HepG2 (cell line): ENCODE results near the gene RNGTT. TPM values are rescaled to one million over a fixed set of nuclear protein-coding genes. Genes with fewer than 3 reads are reported as not detected.
A peak's percentile ranks its signal among the peaks of the same experiment; 100 is the strongest.

ENCODE experiments used
- GFI1 ChIP-seq: sonication (generic); formaldehyde crosslinking; IDR thresholded peaks from 2 replicates; pipeline ENCODE4 v1.5.0; 2020; ENCODE audit warnings: missing genetic modification reagents, mild to moderate bottlenecking, borderline replicate concordance
- GMEB2 ChIP-seq: IDR thresholded peaks from 2 replicates; pipeline ENCODE4 v1.6.1; 2016; ENCODE audit warnings: missing biosample characterization, missing genetic modification reagents, low read depth
- HOXA3 ChIP-seq: sonication (generic); formaldehyde crosslinking; IDR thresholded peaks from 2 replicates; pipeline ENCODE4 v1.5.0; 2020; ENCODE audit warnings: missing genetic modification reagents
- HOXD1 ChIP-seq: sonication (generic); formaldehyde crosslinking; IDR thresholded peaks from 2 replicates; pipeline ENCODE4 v1.5.0; 2020; ENCODE audit warnings: missing genetic modification reagents
- MEF2D ChIP-seq: sonication (generic); formaldehyde crosslinking; IDR thresholded peaks from 2 replicates; pipeline ENCODE4 v1.5.1; 2020; ENCODE audit warnings: mild to moderate bottlenecking, missing genetic modification reagents
- MYC ChIP-seq: sonication (generic); formaldehyde crosslinking; IDR thresholded peaks from 2 replicates; pipeline ENCODE4 v1.9.0; 2021; ENCODE audit warnings: missing genetic modification reagents, borderline replicate concordance
- ZBTB42 ChIP-seq: sonication (generic); formaldehyde crosslinking; IDR thresholded peaks from 2 replicates; pipeline ENCODE4 v1.5.0; 2020; ENCODE audit warnings: mild to moderate bottlenecking, missing genetic modification reagents
- ZNF142 ChIP-seq: sonication (generic); formaldehyde crosslinking; IDR thresholded peaks from 2 replicates; pipeline ENCODE4 v1.4.0; 2020; ENCODE audit warnings: missing genetic modification reagents
- ZNF333 ChIP-seq: sonication (generic); formaldehyde crosslinking; IDR thresholded peaks from 2 replicates; pipeline ENCODE4 v1.4.0; 2020; ENCODE audit warnings: mild to moderate bottlenecking, missing genetic modification reagents, borderline replicate concordance
- ZNF768 ChIP-seq: sonication (generic); formaldehyde crosslinking; IDR thresholded peaks from 2 replicates; pipeline ENCODE4 v1.4.0; 2020; ENCODE audit warnings: missing genetic modification reagents
- ZNF777 ChIP-seq: sonication (generic); formaldehyde crosslinking; IDR thresholded peaks from 2 replicates; pipeline ENCODE4 v1.4.0; 2020; ENCODE audit warnings: missing genetic modification reagents
- polyA plus RNA-seq, 8 experiments: library from polyadenylated mRNA; depleted of rRNA in 3 of 8; stranded (reverse) in 7 of 8; unstranded in 1 of 8; fragments of >200 nt; fragmentation: Illumina TruSeq in 4 of 8; extraction: Trizol in 4 of 8; gene quantifications; 2 replicates each; pipeline versions ENCODE4 v1.2.1 to v1.2.3, GENCODE V29; 2011 to 2016; ENCODE audit warnings: low read depth in 4 of 8, missing spikeins in 1 of 8, mixed read lengths in 1 of 8; ENCODE audit not compliant: insufficient read depth in 1 of 8
- total RNA-seq, 5 experiments: library from RNA; depleted of rRNA; stranded (reverse); fragments of >200 nt; fragmentation: Illumina TruSeq; extraction: Trizol; gene quantifications; 2 replicates each; pipeline ENCODE4 v1.2.3, GENCODE V29; 2016; ENCODE audit warnings: low read depth in 1 of 5
- TF ChIP-seq, protein P1 (sequence below): sonication (generic); formaldehyde crosslinking; IDR thresholded peaks from 2 replicates; pipeline ENCODE4 v1.4.0; 2020; ENCODE audit warnings: missing genetic modification reagents
- TF ChIP-seq, protein P2 (sequence below): sonication (generic); formaldehyde crosslinking; IDR thresholded peaks from 2 replicates; pipeline ENCODE4 v1.5.0; 2020; ENCODE audit warnings: mild to moderate bottlenecking, missing genetic modification reagents, moderate library complexity
- TF ChIP-seq, protein P3 (sequence below): sonication (generic); formaldehyde crosslinking; IDR thresholded peaks from 2 replicates; pipeline ENCODE4 v1.4.0; 2020; ENCODE audit warnings: missing genetic modification reagents, borderline replicate concordance

RNGTT gene
- total and polyA plus RNA-seq, 2 of the 13 experiments (the other 11 are each of a cell fraction or from before 2014, with no cell fraction given) = 6.0 to 22.6 TPM

DNA sequence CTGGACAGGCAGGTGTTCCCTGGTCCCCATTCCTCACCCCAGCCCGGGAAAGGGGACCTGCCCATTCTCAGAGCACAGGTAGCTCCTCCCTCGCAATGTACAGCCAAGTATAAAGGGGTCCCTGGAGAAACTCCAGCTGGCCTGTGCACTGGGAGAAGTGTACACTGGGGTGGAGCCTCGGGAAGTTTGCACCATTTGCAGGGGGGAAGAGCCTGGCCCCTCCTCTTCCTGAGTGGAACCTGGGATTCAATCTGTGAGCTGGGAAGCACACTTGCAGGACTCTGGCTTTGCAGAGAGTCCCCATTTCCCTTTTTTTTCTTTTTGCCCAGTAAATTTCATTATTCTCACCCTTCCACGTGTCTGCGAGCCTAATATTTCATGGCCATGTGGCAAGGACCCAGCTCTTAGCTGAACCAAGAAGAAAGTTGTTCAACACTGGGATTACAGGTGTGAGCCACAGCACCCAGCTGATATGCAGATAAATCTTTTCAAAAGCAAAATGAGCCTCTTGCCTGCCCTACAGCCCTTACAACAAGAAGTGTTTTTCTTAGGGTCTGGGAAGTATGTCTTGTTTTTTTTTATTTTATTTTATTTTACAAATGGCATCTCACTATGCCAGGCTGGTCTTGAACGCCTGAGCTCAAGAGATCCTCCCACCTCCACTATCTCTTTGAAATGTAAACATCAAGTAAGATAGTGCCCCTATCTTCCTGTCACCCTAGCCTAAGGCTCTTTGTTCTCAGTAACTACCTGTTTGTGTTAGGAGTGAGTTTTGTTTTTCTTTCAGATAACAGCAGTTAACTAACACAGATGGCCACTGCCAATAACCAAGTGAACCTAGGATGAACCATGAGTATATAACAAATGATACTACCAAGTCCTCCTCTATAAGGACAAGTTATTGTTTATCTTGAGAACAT is 9.3 kb upstream of the RNGTT start (continued):
- TF ChIP-seq ZNF142 (CRISPR knock-in tag) (no peak), ZNF333 (CRISPR knock-in tag) (no peak), MYC (no peak), ZBTB42 (CRISPR knock-in tag) (no peak), ZNF777 (CRISPR knock-in tag) (no peak), GFI1 (no peak), HOXA3 (CRISPR knock-in tag) (no peak), ZNF768 (CRISPR knock-in tag) (no peak), GMEB2 (CRISPR knock-in tag) (no peak), HOXD1 (peak; percentile 69; the same call in 1 of the 2 replicates), MEF2D (no peak)
- TF ChIP-seq, protein P1, sequence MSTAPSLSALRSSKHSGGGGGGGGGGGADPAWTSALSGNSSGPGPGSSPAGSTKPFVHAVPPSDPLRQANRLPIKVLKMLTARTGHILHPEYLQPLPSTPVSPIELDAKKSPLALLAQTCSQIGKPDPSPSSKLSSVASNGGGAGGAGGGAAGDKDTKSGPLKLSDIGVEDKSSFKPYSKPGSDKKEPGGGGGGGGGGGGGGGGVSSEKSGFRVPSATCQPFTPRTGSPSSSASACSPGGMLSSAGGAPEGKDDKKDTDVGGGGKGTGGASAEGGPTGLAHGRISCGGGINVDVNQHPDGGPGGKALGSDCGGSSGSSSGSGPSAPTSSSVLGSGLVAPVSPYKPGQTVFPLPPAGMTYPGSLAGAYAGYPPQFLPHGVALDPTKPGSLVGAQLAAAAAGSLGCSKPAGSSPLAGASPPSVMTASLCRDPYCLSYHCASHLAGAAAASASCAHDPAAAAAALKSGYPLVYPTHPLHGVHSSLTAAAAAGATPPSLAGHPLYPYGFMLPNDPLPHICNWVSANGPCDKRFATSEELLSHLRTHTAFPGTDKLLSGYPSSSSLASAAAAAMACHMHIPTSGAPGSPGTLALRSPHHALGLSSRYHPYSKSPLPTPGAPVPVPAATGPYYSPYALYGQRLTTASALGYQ = peak; percentile 94
- TF ChIP-seq, protein P2, sequence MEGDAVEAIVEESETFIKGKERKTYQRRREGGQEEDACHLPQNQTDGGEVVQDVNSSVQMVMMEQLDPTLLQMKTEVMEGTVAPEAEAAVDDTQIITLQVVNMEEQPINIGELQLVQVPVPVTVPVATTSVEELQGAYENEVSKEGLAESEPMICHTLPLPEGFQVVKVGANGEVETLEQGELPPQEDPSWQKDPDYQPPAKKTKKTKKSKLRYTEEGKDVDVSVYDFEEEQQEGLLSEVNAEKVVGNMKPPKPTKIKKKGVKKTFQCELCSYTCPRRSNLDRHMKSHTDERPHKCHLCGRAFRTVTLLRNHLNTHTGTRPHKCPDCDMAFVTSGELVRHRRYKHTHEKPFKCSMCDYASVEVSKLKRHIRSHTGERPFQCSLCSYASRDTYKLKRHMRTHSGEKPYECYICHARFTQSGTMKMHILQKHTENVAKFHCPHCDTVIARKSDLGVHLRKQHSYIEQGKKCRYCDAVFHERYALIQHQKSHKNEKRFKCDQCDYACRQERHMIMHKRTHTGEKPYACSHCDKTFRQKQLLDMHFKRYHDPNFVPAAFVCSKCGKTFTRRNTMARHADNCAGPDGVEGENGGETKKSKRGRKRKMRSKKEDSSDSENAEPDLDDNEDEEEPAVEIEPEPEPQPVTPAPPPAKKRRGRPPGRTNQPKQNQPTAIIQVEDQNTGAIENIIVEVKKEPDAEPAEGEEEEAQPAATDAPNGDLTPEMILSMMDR (CRISPR knock-in tag) = no peak
- TF ChIP-seq, protein P3, sequence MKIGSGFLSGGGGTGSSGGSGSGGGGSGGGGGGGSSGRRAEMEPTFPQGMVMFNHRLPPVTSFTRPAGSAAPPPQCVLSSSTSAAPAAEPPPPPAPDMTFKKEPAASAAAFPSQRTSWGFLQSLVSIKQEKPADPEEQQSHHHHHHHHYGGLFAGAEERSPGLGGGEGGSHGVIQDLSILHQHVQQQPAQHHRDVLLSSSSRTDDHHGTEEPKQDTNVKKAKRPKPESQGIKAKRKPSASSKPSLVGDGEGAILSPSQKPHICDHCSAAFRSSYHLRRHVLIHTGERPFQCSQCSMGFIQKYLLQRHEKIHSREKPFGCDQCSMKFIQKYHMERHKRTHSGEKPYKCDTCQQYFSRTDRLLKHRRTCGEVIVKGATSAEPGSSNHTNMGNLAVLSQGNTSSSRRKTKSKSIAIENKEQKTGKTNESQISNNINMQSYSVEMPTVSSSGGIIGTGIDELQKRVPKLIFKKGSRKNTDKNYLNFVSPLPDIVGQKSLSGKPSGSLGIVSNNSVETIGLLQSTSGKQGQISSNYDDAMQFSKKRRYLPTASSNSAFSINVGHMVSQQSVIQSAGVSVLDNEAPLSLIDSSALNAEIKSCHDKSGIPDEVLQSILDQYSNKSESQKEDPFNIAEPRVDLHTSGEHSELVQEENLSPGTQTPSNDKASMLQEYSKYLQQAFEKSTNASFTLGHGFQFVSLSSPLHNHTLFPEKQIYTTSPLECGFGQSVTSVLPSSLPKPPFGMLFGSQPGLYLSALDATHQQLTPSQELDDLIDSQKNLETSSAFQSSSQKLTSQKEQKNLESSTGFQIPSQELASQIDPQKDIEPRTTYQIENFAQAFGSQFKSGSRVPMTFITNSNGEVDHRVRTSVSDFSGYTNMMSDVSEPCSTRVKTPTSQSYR (CRISPR knock-in tag) = peak; percentile 43; the same call in 1 of the 2 replicates
